ENCODE results near the gene NXPE2.

NXPE2 gene

GRCh38 chr11:114746013-114746412, 67.7 kb downstream of the NXPE2 start:
- no peak for DNase-seq

Measured in stimulated activated CD8-positive, alpha-beta memory T cell treated with anti-CD3 and anti-CD28 coated beads, Interleukin-4, amount 100 ng/mL, for 48 hours (primary cell).